IMR-90 (cell line): ENCODE results near the gene OBP2B. TPM values are rescaled to one million over a fixed set of nuclear protein-coding genes. Genes with fewer than 3 reads are reported as not detected.

Experiments
- ATAC-seq: fragments of 200-7000 bp; cut with Tn5 transposase; 2 replicates; pipeline ENCODE4 v1.9.1; 2020; ENCODE audit warnings: low read depth, mild to moderate bottlenecking, moderate library complexity
- BruUV-seq: library from RNA; stranded (reverse); fragments of 400-500 nt; replicated peaks from 2 replicates; lab custom pipeline; 2021; lab: Mats Ljungman, UMichigan
- CTCF ChIA-PET: fragments of 300-600 bp; formaldehyde crosslinking; extraction: SDS; loops from one replicate; lab custom pipeline; 2021; ENCODE audit warnings: antibody characterized with exemption; lab: Yijun Ruan, JAX
- POLR2A ChIA-PET: fragments of 300-600 bp; sonication (Branson Sonifier 250); formaldehyde crosslinking; loops from one replicate; lab custom pipeline; 2022; ENCODE audit warnings: antibody characterized with exemption; ENCODE audit not compliant: unreplicated experiment; lab: Charles Lee
- DNase-seq: peaks from one replicate; pipeline ENCODE4 v3.0.0; 2013
- H2AFZ ChIP-seq: replicated peaks from 2 replicates; pipeline ENCODE3; 2013; ENCODE audit warnings: low read length, mild to moderate bottlenecking; ENCODE audit not compliant: poor library complexity
- H2AK5ac ChIP-seq: 2 replicates; pipeline ENCODE4 v1.6.1; 2013; ENCODE audit warnings: low read depth, low read length, inconsistent platforms
- H2AK9ac ChIP-seq: replicated peaks from 2 replicates; pipeline ENCODE3; 2013; ENCODE audit warnings: mild to moderate bottlenecking, low read depth, low read length, moderate library complexity; ENCODE audit not compliant: poor library complexity
- H2BK120ac ChIP-seq: 2 replicates; pipeline ENCODE4 v1.6.1; 2013; ENCODE audit warnings: low read depth, low read length, inconsistent platforms
- H2BK15ac ChIP-seq: 3 replicates; pipeline ENCODE4 v1.6.1; 2013; ENCODE audit warnings: low read depth, low read length, inconsistent platforms
- H2BK20ac ChIP-seq: 2 replicates; pipeline ENCODE4 v1.6.1; 2013; ENCODE audit warnings: low read depth, mild to moderate bottlenecking, inconsistent platforms, low read length, moderate library complexity
- H2BK5ac ChIP-seq: 2 replicates; pipeline ENCODE4 v1.6.1; 2013; ENCODE audit warnings: mild to moderate bottlenecking, low read depth, low read length, inconsistent platforms; ENCODE audit not compliant: poor library complexity, severe bottlenecking
- H3K14ac ChIP-seq: replicated peaks from 2 replicates; pipeline ENCODE4 v1.6.1; 2013; ENCODE audit warnings: low read depth, low read length, inconsistent platforms
- H3K18ac ChIP-seq: 2 replicates; pipeline ENCODE4 v1.6.1; 2013; ENCODE audit warnings: low read depth, low read length, control low read depth
- H3K23ac ChIP-seq: 2 replicates; pipeline ENCODE4 v1.6.1; 2013; ENCODE audit warnings: low read depth, low read length, inconsistent platforms
- H3K27ac ChIP-seq: 2 replicates; pipeline ENCODE4 v1.5.1; 2013; ENCODE audit warnings: mild to moderate bottlenecking, control low read depth, low read length; ENCODE audit not compliant: insufficient read depth
- H3K27me3 ChIP-seq: 2 replicates; pipeline ENCODE4 v1.6.1; 2013; ENCODE audit warnings: low read length; ENCODE audit not compliant: control insufficient read depth, insufficient read depth
- H3K36me3 ChIP-seq: 2 replicates; pipeline ENCODE4 v1.6.1; 2013; ENCODE audit warnings: low read length, mixed read lengths; ENCODE audit not compliant: control insufficient read depth, insufficient read depth
- H3K4ac ChIP-seq: 2 replicates; pipeline ENCODE4 v1.6.1; 2013; ENCODE audit warnings: low read depth, low read length, inconsistent platforms
- H3K4me1 ChIP-seq: 2 replicates; pipeline ENCODE4 v1.6.1; 2013; ENCODE audit warnings: low read length, mixed read lengths; ENCODE audit not compliant: control insufficient read depth, insufficient read depth
- H3K4me2 ChIP-seq: 2 replicates; pipeline ENCODE4 v1.6.1; 2013; ENCODE audit warnings: low read depth, mild to moderate bottlenecking, control low read depth, low read length, moderate library complexity
- H3K4me3 ChIP-seq: 2 replicates; pipeline ENCODE4 v1.5.1; 2013; ENCODE audit warnings: low read depth, mild to moderate bottlenecking, control low read depth, low read length, moderate library complexity; ENCODE audit not compliant: insufficient read depth
- H3K56ac ChIP-seq: 2 replicates; pipeline ENCODE4 v1.6.1; 2013; ENCODE audit warnings: low read length, inconsistent platforms; ENCODE audit not compliant: insufficient read depth; ENCODE audit errors: extremely low read depth
- H3K79me1 ChIP-seq, 2 experiments: 2 replicates each; pipeline ENCODE4 v1.6.1; 2013; ENCODE audit warnings: low read length in 2 of 2, inconsistent platforms in 1 of 2, low read depth in 1 of 2
- H3K9ac ChIP-seq: 2 replicates; pipeline ENCODE4 v1.6.1; 2013; ENCODE audit warnings: low read depth, low read length, control low read depth
- H3K9me1 ChIP-seq: 2 replicates; pipeline ENCODE4 v1.6.1; 2013; ENCODE audit warnings: low read length, inconsistent platforms; ENCODE audit not compliant: insufficient read depth
- H3K9me3 ChIP-seq: 2 replicates; pipeline ENCODE4 v1.6.1; 2013; ENCODE audit warnings: low read length; ENCODE audit not compliant: control insufficient read depth, insufficient read depth
- H4K20me1 ChIP-seq: 2 replicates; pipeline ENCODE4 v1.6.1; 2013; ENCODE audit warnings: low read length, inconsistent platforms; ENCODE audit not compliant: insufficient read depth
- H4K5ac ChIP-seq: 2 replicates; pipeline ENCODE4 v1.6.1; 2013; ENCODE audit warnings: mild to moderate bottlenecking, low read depth, low read length, control low read depth
- H4K8ac ChIP-seq, 2 experiments: 2 replicates each; pipeline ENCODE4 v1.6.1; 2013; ENCODE audit warnings: low read depth in 2 of 2, low read length in 2 of 2, control low read depth in 1 of 2, inconsistent platforms in 1 of 2
- H4K91ac ChIP-seq: 2 replicates; pipeline ENCODE4 v1.6.1; 2013; ENCODE audit warnings: low read depth, low read length, inconsistent platforms; ENCODE audit not compliant: insufficient read depth
- CEBPB ChIP-seq: IDR thresholded peaks from 2 replicates; pipeline ENCODE4 v1.6.1; 2012; ENCODE audit warnings: low read depth, low read length, improper control_type of control experiment
- MAFK ChIP-seq: IDR thresholded peaks from 2 replicates; pipeline ENCODE4 v1.6.1; 2012; ENCODE audit warnings: low read depth, low read length, improper control_type of control experiment
- RAD21 ChIP-seq: IDR thresholded peaks from 2 replicates; pipeline ENCODE4 v1.6.1; 2012; ENCODE audit warnings: low read length, improper control_type of control experiment
- WGBS, 2 experiments: methylation state at CpG; one replicate each; pipeline versions ENCODE4 v1.1.5 to v1.1.7; 2013; ENCODE audit warnings: missing lambda C conversion rate in 2 of 2; ENCODE audit not compliant: insufficient read length in 1 of 2; ENCODE audit errors: extremely low coverage in 2 of 2; 5-methylcytosine and 5-hydroxymethylcytosine counted together
- dilution Hi-C: fragments of 300-500 bp; cut with HindIII; formaldehyde crosslinking; loops from one replicate; pipeline ENCODE4 v1.14.3; 2018; ENCODE audit warnings: low sequenced_read_pairs; ENCODE audit not compliant: unreplicated experiment
- in situ Hi-C: fragments of 300-500 bp; cut with MboI; formaldehyde crosslinking; loops from 3 replicates; pipeline ENCODE4 v1.14.3; 2019; ENCODE audit warnings: low sequenced_read_pairs, inconsistent platforms, mixed read lengths
- intact Hi-C: fragments of 100-400 bp; cut with micrococcal nuclease; formaldehyde crosslinking; loops from 2 replicates; pipeline ENCODE4 v1.10.0; 2022
- polyA plus RNA-seq, 3 experiments: library from polyadenylated mRNA; depleted of rRNA; stranded (reverse); fragments of >200 nt; gene quantifications; 2 replicates each; pipeline ENCODE4 v1.2.3, GENCODE V29; 2012; ENCODE audit warnings: low replicate concordance in 1 of 3
- total RNA-seq: library from RNA; depleted of rRNA; stranded (reverse); fragments of >200 nt; gene quantifications from 2 replicates; pipeline ENCODE4 v1.2.3, GENCODE V29; 2012
- TF ChIP-seq, protein P1 (sequence below): fragments of 150-350 bp; IDR thresholded peaks from 2 replicates; pipeline ENCODE4 v1.6.1; 2017; ENCODE audit warnings: mild to moderate bottlenecking, antibody characterized with exemption, low read length, low read depth

OBP2B gene
- total and polyA plus RNA-seq, 2 of the 4 experiments (the other 2 are of a cell fraction), result not detected

DNA sequence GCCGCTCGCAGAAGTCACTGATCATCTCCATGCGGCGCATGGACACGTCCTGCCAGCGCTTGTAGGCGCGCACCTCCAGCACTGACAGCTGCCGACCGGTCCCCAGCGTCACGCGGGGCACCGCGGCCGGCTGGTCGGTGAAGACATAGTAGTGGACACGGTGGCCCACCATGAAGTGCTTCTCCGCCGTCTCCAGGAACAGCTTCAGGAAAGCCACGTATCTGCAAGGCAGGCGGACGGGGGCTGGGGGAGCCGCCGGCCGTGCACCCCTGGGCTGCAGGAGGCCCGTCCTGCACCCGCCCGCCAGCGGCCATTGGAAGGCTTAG is 47.0 kb upstream of the OBP2B start:
- H3K14ac ChIP-seq, result no peak overlapping the region
- no peak overlapping the region for H3K56ac ChIP-seq
- ChIA-PET CTCF (no interaction called here), POLR2A (no interaction called here)
- no peak overlapping the region for H3K4me3 ChIP-seq
- H3K4me1 ChIP-seq, result no peaks in the 10 kb centered on the region
- no peak overlapping the region for H4K5ac ChIP-seq
- H3K4ac ChIP-seq, result no peak overlapping the region
- no peak overlapping the region for H2BK20ac ChIP-seq
- intact Hi-C loops (no loop called here), in situ Hi-C loops (no loop called here), dilution Hi-C loops (no loop called here)
- H3K27ac ChIP-seq, result no peak overlapping the region
- H2AK5ac ChIP-seq, result no peak overlapping the region
- H3K9ac ChIP-seq, result no peak overlapping the region
- H4K91ac ChIP-seq, result no peak overlapping the region
- H3K9me3 ChIP-seq, result no peaks in the 10 kb centered on the region
- no peak overlapping the region for H2AK9ac ChIP-seq
- 89% methylated on average over 25 of the region's 30 CpGs; no CpG with 5 or more reads in 1 of the 2 experiments for WGBS, 2 experiments
- no peak overlapping the region for H2BK120ac ChIP-seq
- H3K9me1 ChIP-seq, result no peaks in the 10 kb centered on the region
- H3K23ac ChIP-seq, result no peak overlapping the region
- BruUV-seq, result no TSS peak
- H2BK5ac ChIP-seq, result no peak overlapping the region
- no peak overlapping the region for H4K8ac ChIP-seq
- DNase-seq (no peak), ATAC-seq (no peak)
- H4K20me1 ChIP-seq, result no peaks in the 10 kb centered on the region
- no peak overlapping the region for H3K4me2 ChIP-seq
- H2AFZ ChIP-seq, result no peak overlapping the region
- no peak overlapping the region for H3K18ac ChIP-seq
- H2BK15ac ChIP-seq, result no peak overlapping the region
- no peaks in the 10 kb centered on the region for H3K36me3 ChIP-seq
- no peaks in the 10 kb centered on the region for H3K79me1 ChIP-seq
- TF ChIP-seq RAD21 (no peak), CEBPB (no peak), MAFK (no peak)
- TF ChIP-seq, protein P1, sequence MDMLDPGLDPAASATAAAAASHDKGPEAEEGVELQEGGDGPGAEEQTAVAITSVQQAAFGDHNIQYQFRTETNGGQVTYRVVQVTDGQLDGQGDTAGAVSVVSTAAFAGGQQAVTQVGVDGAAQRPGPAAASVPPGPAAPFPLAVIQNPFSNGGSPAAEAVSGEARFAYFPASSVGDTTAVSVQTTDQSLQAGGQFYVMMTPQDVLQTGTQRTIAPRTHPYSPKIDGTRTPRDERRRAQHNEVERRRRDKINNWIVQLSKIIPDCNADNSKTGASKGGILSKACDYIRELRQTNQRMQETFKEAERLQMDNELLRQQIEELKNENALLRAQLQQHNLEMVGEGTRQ, result no peak
- peaks cover 17% of the 10 kb centered on the region; the same call in 1 of the 2 replicates for H3K27me3 ChIP-seq
